ENCODE measurements around the gene TIMM17B.

Gene TIMM17B

GRCh38 chrX:48897625-48898306 lies at the start of gene TIMM17B, which contains the start of gene PQBP1:
TSS of gene TIMM17B (minus strand) at chrX:48897768. CDS start at chrX:48897749, 19 bp downstream.
TSS of gene PQBP1 (plus strand) at chrX:48897930. CDS start at chrX:48898510, 580 bp downstream.
- DNase-seq (ENCODE audit: low read depth in 2 of 2), result peak; percentile 96 to 97
- peak within 1 kb of the TSS; percentile 73 to 75 for H3K4me3 ChIP-seq (replicated peaks in 1 of 2; ENCODE audit: low read depth in 2 of 2, low read length in 2 of 2)
- TF ChIP-seq CTCF (IDR thresholded peaks at IDR 0.05; ENCODE audit: low read depth, low read length), result no peak

GRCh38 chrX:48945517-48946348 lies 48.2 kb upstream of the TIMM17B start:
- no peak overlapping the region for H3K4me3 ChIP-seq (replicated peaks in 1 of 2; ENCODE audit: low read depth in 2 of 2, low read length in 2 of 2)
- peak; percentile 72 for TF ChIP-seq CTCF (IDR thresholded peaks at IDR 0.05; ENCODE audit: low read depth, low read length)
- DNase-seq (ENCODE audit: low read depth in 2 of 2), result peak; percentile 51 to 63

GRCh38 chrX:48942895-48943294 lies 45.3 kb upstream of the TIMM17B start:
- no peak for DNase-seq (ENCODE audit: low read depth in 2 of 2)
- H3K4me3 ChIP-seq (replicated peaks in 1 of 2; ENCODE audit: low read depth in 2 of 2, low read length in 2 of 2), result no peak overlapping the region
- no peak for TF ChIP-seq CTCF (IDR thresholded peaks at IDR 0.05; ENCODE audit: low read depth, low read length)

GRCh38 chrX:48940404-48940955 lies 42.9 kb upstream of the TIMM17B start:
- TF ChIP-seq CTCF (IDR thresholded peaks at IDR 0.05; ENCODE audit: low read depth, low read length), result no peak
- no peak overlapping the region for H3K4me3 ChIP-seq (replicated peaks in 1 of 2; ENCODE audit: low read depth in 2 of 2, low read length in 2 of 2)
- DNase-seq (ENCODE audit: low read depth in 2 of 2), result no peak

GRCh38 chrX:48939524-48940228 lies 42.1 kb upstream of the TIMM17B start:
- TF ChIP-seq CTCF (IDR thresholded peaks at IDR 0.05; ENCODE audit: low read depth, low read length), result no peak
- H3K4me3 ChIP-seq (replicated peaks in 1 of 2; ENCODE audit: low read depth in 2 of 2, low read length in 2 of 2), result no peak overlapping the region
- DNase-seq (ENCODE audit: low read depth in 2 of 2), result no peak

- H3K4me3 ChIP-seq (replicated peaks in 1 of 2; ENCODE audit: low read depth in 2 of 2, low read length in 2 of 2), result no peak overlapping the region
- no peak for DNase-seq (ENCODE audit: low read depth in 2 of 2)
- TF ChIP-seq CTCF (IDR thresholded peaks at IDR 0.05; ENCODE audit: low read depth, low read length), result no peak
Observed at GRCh38 chrX:48938721-48939425, 41.3 kb upstream of the TIMM17B start.

All from cardiac fibroblast (primary cell).